PC-9 (cell line): ENCODE results near the gene UXS1. TPM values are rescaled to one million over a fixed set of nuclear protein-coding genes. Genes with fewer than 3 reads are reported as not detected.
"Not testable (repeated sequence)": the region's sequence is repeated elsewhere in the genome, so short reads cannot be mapped to it uniquely, and the experiment has no call there.

Experiments
- BruUV-seq: library from RNA; stranded (reverse); fragments of 400-500 nt; replicated peaks from 2 replicates; lab custom pipeline; 2021; lab: Mats Ljungman, UMichigan
- CTCF ChIA-PET: fragments of 300-600 bp; sonication (Branson Sonifier 250); formaldehyde crosslinking; loops from one replicate; lab custom pipeline; 2022; ENCODE audit warnings: antibody characterized with exemption; lab: Charles Lee
- POLR2A ChIA-PET: fragments of 300-600 bp; sonication (Branson Sonifier 250); formaldehyde crosslinking; loops from one replicate; lab custom pipeline; 2022; ENCODE audit warnings: antibody characterized with exemption; ENCODE audit not compliant: unreplicated experiment; lab: Charles Lee
- DNase-seq, 2 experiments: peaks; one replicate each; pipeline versions ENCODE4 v3.0.0 to v3.0.0-alpha.2; 2015 to 2022; ENCODE audit warnings: mixed read lengths in 1 of 2
- H2AFZ ChIP-seq: fragments of 200-600 bp; sonication (generic); 2 replicates; pipeline ENCODE4 v1.8.1; 2017; ENCODE audit warnings: antibody characterized with exemption
- H3F3A ChIP-seq: fragments of 200-600 bp; sonication (generic); 2 replicates; pipeline ENCODE4 v1.8.1; 2017; ENCODE audit warnings: antibody characterized with exemption, mild to moderate bottlenecking, low read depth; ENCODE audit not compliant: insufficient read depth
- H3K27ac ChIP-seq: fragments of 200-600 bp; sonication (generic); 2 replicates; pipeline ENCODE4 v1.6.1; 2016; ENCODE audit warnings: mixed run types
- H3K27me3 ChIP-seq: fragments of 200-600 bp; sonication (generic); 2 replicates; pipeline ENCODE4 v1.6.1; 2016; ENCODE audit warnings: low read depth, mixed run types; ENCODE audit not compliant: insufficient read depth
- H3K36me3 ChIP-seq: fragments of 200-600 bp; sonication (generic); 2 replicates; pipeline ENCODE4 v1.6.1; 2016; ENCODE audit warnings: low read depth, mixed run types
- H3K4me1 ChIP-seq: fragments of 200-600 bp; sonication (generic); replicated peaks from 2 replicates; pipeline ENCODE4 v1.6.1; 2016; ENCODE audit warnings: mixed run types; ENCODE audit not compliant: insufficient read depth
- H3K4me2 ChIP-seq: fragments of 200-600 bp; sonication (generic); 2 replicates; pipeline ENCODE4 v1.6.1; 2017; ENCODE audit warnings: mixed run types
- H3K4me3 ChIP-seq: fragments of 200-600 bp; sonication (generic); 2 replicates; pipeline ENCODE4 v1.6.1; 2016; ENCODE audit warnings: mixed run types
- H3K79me2 ChIP-seq: fragments of 200-600 bp; sonication (generic); 2 replicates; pipeline ENCODE4 v1.6.1; 2017; ENCODE audit warnings: low read depth, mixed run types
- H3K9me2 ChIP-seq: fragments of 200-600 bp; sonication (generic); 2 replicates; pipeline ENCODE4 v1.8.1; 2017; ENCODE audit warnings: mild to moderate bottlenecking; ENCODE audit not compliant: insufficient read depth
- H3K9me3 ChIP-seq: fragments of 200-600 bp; sonication (generic); 2 replicates; pipeline ENCODE4 v1.8.1; 2016; ENCODE audit warnings: low read depth; ENCODE audit not compliant: insufficient read depth
- H4K20me1 ChIP-seq: fragments of 200-600 bp; sonication (generic); 2 replicates; pipeline ENCODE4 v1.8.1; 2017; ENCODE audit not compliant: insufficient read depth
- CTCF ChIP-seq: fragments of 200-600 bp; sonication (generic); conservative IDR thresholded peaks from 2 replicates; pipeline ENCODE4 v1.6.1; 2017; ENCODE audit warnings: mixed run types, antibody characterized with exemption, mild to moderate bottlenecking, moderate library complexity
- EZH2 ChIP-seq: fragments of 200-600 bp; sonication (generic); IDR thresholded peaks from 2 replicates; pipeline ENCODE4 v1.8.0; 2017; ENCODE audit warnings: antibody characterized with exemption, low read depth
- intact Hi-C: fragments of 100-400 bp; cut with micrococcal nuclease; formaldehyde crosslinking; loops from one replicate; pipeline ENCODE4 v1.10.0; 2022; ENCODE audit not compliant: unreplicated experiment
- total RNA-seq: library from RNA; stranded (reverse); gene quantifications from 2 replicates; pipeline ENCODE4 v1.2.3, GENCODE V29; 2021

Gene UXS1
- total RNA-seq, 1 experiment from 2014 or later: 65.6 TPM

- H3K4me1 ChIP-seq: no peaks in the 10 kb centered on the region
- no peaks in the 10 kb centered on the region for H3K36me3 ChIP-seq
- TF ChIP-seq EZH2 (no peak), CTCF (no peak)
- POLR2A ChIA-PET: no interaction called here
- H3K27ac ChIP-seq: no peak overlapping the region
- H3K9me2 ChIP-seq: no peaks in the 10 kb centered on the region
- H3K4me2 ChIP-seq: no peak overlapping the region
- no peaks in the 10 kb centered on the region for H3K79me2 ChIP-seq
- H3F3A ChIP-seq: no peaks in the 10 kb centered on the region
- peaks cover 19% of the 10 kb centered on the region for H3K27me3 ChIP-seq
- BruUV-seq: no TSS peak
- no peak overlapping the region for H2AFZ ChIP-seq
- CTCF ChIA-PET: no interaction called here
- no peaks in the 10 kb centered on the region for H3K9me3 ChIP-seq
- H3K4me3 ChIP-seq: no peak overlapping the region
- DNase-seq: no peak
- intact Hi-C loops: no loop called here
- no peaks in the 10 kb centered on the region for H4K20me1 ChIP-seq
Measured at GRCh38 chr2:106219813-106220212, 25.7 kb upstream of the UXS1 start.

GRCh38 chr2:106219157-106219556 is 25.1 kb upstream of the UXS1 start:
- H3K4me3 ChIP-seq, H3K79me2 ChIP-seq, DNase-seq, H3K9me2 ChIP-seq, H3F3A ChIP-seq, intact Hi-C loops, H2AFZ ChIP-seq, CTCF ChIA-PET, BruUV-seq, H3K36me3 ChIP-seq, H3K9me3 ChIP-seq, H3K4me2 ChIP-seq, H3K27ac ChIP-seq, H4K20me1 ChIP-seq, POLR2A ChIA-PET, H3K4me1 ChIP-seq: not testable (repeated sequence)
- peaks cover 21% of the 10 kb centered on the region for H3K27me3 ChIP-seq

GRCh38 chr2:106208874-106209273 is 14.8 kb upstream of the UXS1 start:
- H3K79me2 ChIP-seq: no peaks in the 10 kb centered on the region
- H3K4me1 ChIP-seq: no peaks in the 10 kb centered on the region
- no peak overlapping the region for H3K4me2 ChIP-seq
- no peaks in the 10 kb centered on the region; the same call in 1 of the 2 replicates for H3K9me3 ChIP-seq
- CTCF ChIA-PET: no interaction called here
- no peak overlapping the region for H2AFZ ChIP-seq
- no peaks in the 10 kb centered on the region for H3K9me2 ChIP-seq
- H3K27ac ChIP-seq: no peak overlapping the region
- no peaks in the 10 kb centered on the region for H4K20me1 ChIP-seq
- TF ChIP-seq CTCF (no peak), EZH2 (no peak)
- POLR2A ChIA-PET: no interaction called here
- intact Hi-C loops: no loop called here
- no peak overlapping the region for H3K4me3 ChIP-seq
- DNase-seq: no peak
- H3K27me3 ChIP-seq: peaks cover 7% of the 10 kb centered on the region
- no TSS peak for BruUV-seq
- no peaks in the 10 kb centered on the region for H3F3A ChIP-seq
- H3K36me3 ChIP-seq: no peaks in the 10 kb centered on the region

- Histone ChIP-seq H3K27me3 (peaks cover 7% of the 10 kb centered on the region), H4K20me1 (no peaks in the 10 kb centered on the region), H3F3A (no peaks in the 10 kb centered on the region), H3K4me2 (no peak overlapping the region), H3K27ac (no peak overlapping the region), H2AFZ (no peak overlapping the region), H3K36me3 (no peaks in the 10 kb centered on the region), H3K79me2 (no peaks in the 10 kb centered on the region), H3K9me3 (no peaks in the 10 kb centered on the region; the same call in 1 of the 2 replicates), H3K9me2 (no peaks in the 10 kb centered on the region), H3K4me1 (no peaks in the 10 kb centered on the region), H3K4me3 (no peak overlapping the region)
- CTCF ChIA-PET: no interaction called here
- no peak for DNase-seq
- TF ChIP-seq CTCF (no peak), EZH2 (no peak)
- no TSS peak for BruUV-seq
- intact Hi-C loops: no loop called here
- POLR2A ChIA-PET: no interaction called here
Measured at GRCh38 chr2:106208399-106208798, 14.3 kb upstream of the UXS1 start.
